Natural killer cell treated with Interleukin-12 subunit alpha and Interleukin-12 subunit beta and Interleukin-15 and Interleukin-18, amount 100 ng/mL, for 72 hours (primary cell): ENCODE results near the gene THSD7B. TPM values are rescaled to one million over a fixed set of nuclear protein-coding genes. Genes with fewer than 3 reads are reported as not detected.
"Not testable (repeated sequence)": the region's sequence is repeated elsewhere in the genome, so short reads cannot be mapped to it uniquely, and the experiment has no call there.

Experiments used
- ATAC-seq, 2 donors: fragments of 150-1000 bp; cut with Tn5 transposase in 1 of 2; sonication (Bioruptor Pico), chemical (Tn5 transposase) in 1 of 2; 2 replicates each; pipeline ENCODE4 v1.10.0; 2021
- DNase-seq: peaks from one replicate; pipeline ENCODE4 v3.0.0; 2022; ENCODE audit warnings: low spot score
- H3K27ac Mint-ChIP-seq, 2 donors: 1 replicate in 1 of 2; 2 replicates in 1 of 2; pipeline ENCODE4 v1.8.0; 2022; ENCODE audit warnings: mixed read lengths in 2 of 2, mild to moderate bottlenecking in 1 of 2, moderate library complexity in 1 of 2
- H3K27me3 Mint-ChIP-seq, 2 donors: 1 replicate in 1 of 2; 2 replicates in 1 of 2; pipeline ENCODE4 v1.8.0; 2022; ENCODE audit warnings: mixed read lengths in 2 of 2
- H3K36me3 Mint-ChIP-seq: one replicate; pipeline ENCODE4 v1.8.0; 2022; ENCODE audit warnings: mixed read lengths
- H3K4me1 Mint-ChIP-seq, 2 donors: 1 replicate in 1 of 2; 2 replicates in 1 of 2; pipeline ENCODE4 v1.8.0; 2022; ENCODE audit warnings: low read depth in 2 of 2, mixed read lengths in 2 of 2, mild to moderate bottlenecking in 1 of 2
- H3K4me3 Mint-ChIP-seq: one replicate; pipeline ENCODE4 v1.8.0; 2022; ENCODE audit warnings: mixed read lengths
- H3K9me3 Mint-ChIP-seq: 2 replicates; pipeline ENCODE4 v1.8.0; 2022; ENCODE audit warnings: mixed read lengths
- total RNA-seq, 2 donors: library from RNA; stranded (reverse); gene quantifications; one replicate each; pipeline ENCODE4 v1.2.3, GENCODE V29; 2022

Gene THSD7B
- total RNA-seq, 2 donors from 2014 or later: not detected

GRCh38 chr2:137588578-137588977, 823.2 kb downstream of the THSD7B start:
- DNase-seq, H3K27ac Mint-ChIP-seq, ATAC-seq, H3K4me1 Mint-ChIP-seq, H3K4me3 Mint-ChIP-seq, H3K27me3 Mint-ChIP-seq: not testable (repeated sequence)
- Mint-ChIP-seq H3K36me3 (peaks cover 14% of the 10 kb centered on the region), H3K9me3 (peaks cover 24% of the 10 kb centered on the region)

- Mint-ChIP-seq H3K9me3 (peaks cover 12% of the 10 kb centered on the region), H3K4me1 (no peaks in the 10 kb centered on the region), H3K27me3 (no peaks in the 10 kb centered on the region), H3K4me3 (no peak overlapping the region), H3K27ac (no peak overlapping the region), H3K36me3 (peaks cover 10% of the 10 kb centered on the region)
- DNase-seq (no peak), ATAC-seq (no peak)
Measured at GRCh38 chr2:137590102-137590501, 824.8 kb downstream of the THSD7B start.

GRCh38 chr2:137607722-137608318, 842.5 kb downstream of the THSD7B start:
- ATAC-seq (no peak), DNase-seq (no peak)
- Mint-ChIP-seq H3K4me3 (no peak overlapping the region), H3K36me3 (peaks cover 6% of the 10 kb centered on the region), H3K9me3 (peaks cover 24% of the 10 kb centered on the region), H3K27ac (no peak overlapping the region), H3K4me1 (no peaks in the 10 kb centered on the region), H3K27me3 (no peaks in the 10 kb centered on the region)

GRCh38 chr2:137638932-137639331, 873.6 kb downstream of the THSD7B start:
- no peaks in the 10 kb centered on the region for H3K27me3 Mint-ChIP-seq
- H3K9me3 Mint-ChIP-seq: peaks cover 16% of the 10 kb centered on the region
- ATAC-seq: no peak
- peaks cover 5% of the 10 kb centered on the region for H3K36me3 Mint-ChIP-seq
- no peaks in the 10 kb centered on the region for H3K4me1 Mint-ChIP-seq
- H3K4me3 Mint-ChIP-seq: no peak overlapping the region
- H3K27ac Mint-ChIP-seq: no peak overlapping the region
- no peak for DNase-seq

- ATAC-seq (no peak), DNase-seq (no peak)
- no peak overlapping the region for H3K4me3 Mint-ChIP-seq
- H3K27me3 Mint-ChIP-seq: no peaks in the 10 kb centered on the region
- peaks cover 19% of the 10 kb centered on the region for H3K9me3 Mint-ChIP-seq
- no peak overlapping the region for H3K27ac Mint-ChIP-seq
- H3K4me1 Mint-ChIP-seq: no peaks in the 10 kb centered on the region
- H3K36me3 Mint-ChIP-seq: no peaks in the 10 kb centered on the region
Measured at GRCh38 chr2:137644731-137645130, 879.4 kb downstream of the THSD7B start.

GRCh38 chr2:137654046-137654445, 888.7 kb downstream of the THSD7B start:
- Mint-ChIP-seq H3K27ac (no peak overlapping the region), H3K36me3 (no peaks in the 10 kb centered on the region), H3K4me1 (no peaks in the 10 kb centered on the region), H3K9me3 (peaks cover 16% of the 10 kb centered on the region), H3K4me3 (no peak overlapping the region), H3K27me3 (no peaks in the 10 kb centered on the region)
- no peak for ATAC-seq
- DNase-seq: no peak

GRCh38 chr2:137655814-137656213, 890.5 kb downstream of the THSD7B start:
- no peak for ATAC-seq
- no peak for DNase-seq
- H3K36me3 Mint-ChIP-seq: no peaks in the 10 kb centered on the region
- peaks cover 13% of the 10 kb centered on the region for H3K9me3 Mint-ChIP-seq
- H3K4me3 Mint-ChIP-seq: no peak overlapping the region
- H3K27me3 Mint-ChIP-seq: no peaks in the 10 kb centered on the region
- H3K4me1 Mint-ChIP-seq: no peaks in the 10 kb centered on the region
- H3K27ac Mint-ChIP-seq: no peak overlapping the region

- H3K4me1 Mint-ChIP-seq: no peaks in the 10 kb centered on the region
- no peak overlapping the region for H3K27ac Mint-ChIP-seq
- H3K4me3 Mint-ChIP-seq: no peak overlapping the region
- no peaks in the 10 kb centered on the region for H3K36me3 Mint-ChIP-seq
- DNase-seq (no peak), ATAC-seq (no peak)
- peaks cover 18% of the 10 kb centered on the region for H3K9me3 Mint-ChIP-seq
- H3K27me3 Mint-ChIP-seq: no peaks in the 10 kb centered on the region
Measured at GRCh38 chr2:137658433-137658832, 893.1 kb downstream of the THSD7B start.

- Mint-ChIP-seq H3K4me3 (no peak overlapping the region), H3K27me3 (no peaks in the 10 kb centered on the region), H3K4me1 (no peaks in the 10 kb centered on the region), H3K36me3 (no peaks in the 10 kb centered on the region), H3K9me3 (peaks cover 14% of the 10 kb centered on the region), H3K27ac (no peak overlapping the region)
- no peak for ATAC-seq
- DNase-seq: no peak
Measured at GRCh38 chr2:137659616-137660015, 894.3 kb downstream of the THSD7B start.

GRCh38 chr2:137670111-137670510, 904.8 kb downstream of the THSD7B start:
- Mint-ChIP-seq H3K4me3 (no peak overlapping the region), H3K36me3 (no peaks in the 10 kb centered on the region), H3K27me3 (no peaks in the 10 kb centered on the region), H3K27ac (no peak overlapping the region), H3K9me3 (peaks cover 5% of the 10 kb centered on the region), H3K4me1 (no peaks in the 10 kb centered on the region)
- ATAC-seq: no peak
- DNase-seq: no peak

GRCh38 chr2:137672989-137673552, 907.7 kb downstream of the THSD7B start:
- ATAC-seq: no peak
- no peaks in the 10 kb centered on the region for H3K4me1 Mint-ChIP-seq
- no peak overlapping the region for H3K4me3 Mint-ChIP-seq
- no peaks in the 10 kb centered on the region for H3K27me3 Mint-ChIP-seq
- no peak for DNase-seq
- H3K27ac Mint-ChIP-seq: no peak overlapping the region
- no peaks in the 10 kb centered on the region for H3K36me3 Mint-ChIP-seq
- H3K9me3 Mint-ChIP-seq: peaks cover 5% of the 10 kb centered on the region

- DNase-seq: no peak
- Mint-ChIP-seq H3K4me1 (no peaks in the 10 kb centered on the region), H3K27ac (no peak overlapping the region), H3K9me3 (peaks cover 5% of the 10 kb centered on the region), H3K36me3 (no peaks in the 10 kb centered on the region), H3K4me3 (no peak overlapping the region), H3K27me3 (no peaks in the 10 kb centered on the region)
- ATAC-seq: no peak
Measured at GRCh38 chr2:137674991-137675390, 909.6 kb downstream of the THSD7B start.

GRCh38 chr2:137675584-137676327, 910.4 kb downstream of the THSD7B start:
- Mint-ChIP-seq H3K27ac (no peak overlapping the region), H3K36me3 (no peaks in the 10 kb centered on the region), H3K4me3 (no peak overlapping the region), H3K27me3 (no peaks in the 10 kb centered on the region), H3K4me1 (no peaks in the 10 kb centered on the region), H3K9me3 (peaks cover 5% of the 10 kb centered on the region)
- no peak for DNase-seq
- ATAC-seq: no peak

- DNase-seq (no peak), ATAC-seq (no peak)
- no peak overlapping the region for H3K4me3 Mint-ChIP-seq
- H3K36me3 Mint-ChIP-seq: no peaks in the 10 kb centered on the region
- no peak overlapping the region for H3K27ac Mint-ChIP-seq
- H3K9me3 Mint-ChIP-seq: peaks cover 10% of the 10 kb centered on the region
- H3K27me3 Mint-ChIP-seq: no peaks in the 10 kb centered on the region
- no peaks in the 10 kb centered on the region for H3K4me1 Mint-ChIP-seq
Measured at GRCh38 chr2:137676346-137676745, 911.0 kb downstream of the THSD7B start.
